Pancreas (tissue), 10 donors: Measurements from ENCODE around the gene POLRMT. TPM values are rescaled to one million over a fixed set of nuclear protein-coding genes. Genes with fewer than 3 reads are reported as not detected.

ENCODE experiments used
- ATAC-seq, 4 donors: fragments of 200-7000 bp; cut with Tn5 transposase; one replicate each; pipeline versions ENCODE4 v1.8.0 to v1.9.1; 2020; ENCODE audit warnings: mild to moderate bottlenecking in 4 of 4, moderate library complexity in 4 of 4
- DNase-seq, 6 donors: peaks; one replicate each; pipeline ENCODE4 v3.0.0-alpha.2; 2020
- FAIRE-seq: peaks from 2 replicates; lab custom pipeline; 2012; peaks lifted over from hg19 to GRCh38; lab: Jason Lieb, UNC
- H3K27ac ChIP-seq, 4 donors: fragments of 200-600 bp; sonication (generic); 1 replicate in 3 of 4; 2 replicates in 1 of 4; pipeline versions ENCODE4 v1.5.0 to v1.8.0; 2020
- H3K27me3 ChIP-seq, 4 donors: fragments of 200-600 bp; one replicate each; pipeline ENCODE4 v1.8.0; 2021
- H3K36me3 ChIP-seq, 3 donors: fragments of 200-600 bp; sonication (generic) in 1 of 3; one replicate each; pipeline versions ENCODE4 v1.5.0 to v1.8.0; 2020 to 2021
- H3K4me1 ChIP-seq, 3 donors: fragments of 200-600 bp; one replicate each; pipeline ENCODE4 v1.8.0; 2021
- H3K4me3 ChIP-seq, 4 donors: fragments of 200-600 bp; sonication (generic) in 2 of 4; one replicate each; pipeline versions ENCODE4 v1.5.0 to v1.8.0; 2020 to 2021
- H3K9me3 ChIP-seq, 4 donors: fragments of 200-600 bp; one replicate each; pipeline ENCODE4 v1.8.0; 2021
- CTCF ChIP-seq, 4 donors: fragments of 200-600 bp; sonication (generic) in 3 of 4; IDR thresholded peaks; one replicate each; pipeline versions ENCODE4 v1.5.0 to v1.8.0; 2021; ENCODE audit warnings: antibody characterized with exemption in 4 of 4
- WGBS, 2 donors: extraction: QIAGEN DNeasy Blood & Tissue Kit; methylation state at CpG; one replicate each; pipeline ENCODE4 v1.1.7; 2013; 5-methylcytosine and 5-hydroxymethylcytosine counted together
- intact Hi-C, 3 donors: fragments of 100-400 bp; cut with DNase I; formaldehyde crosslinking; loops; one replicate each; pipeline versions ENCODE4 v1.11.1 to v1.14.2; 2022
- polyA plus RNA-seq, 2 donors: library from polyadenylated mRNA; stranded (reverse); fragments of 200-250 nt; gene quantifications; one replicate each; pipeline ENCODE4 v1.2.3, GENCODE V29; 2013
- total RNA-seq, 6 donors: library from RNA; stranded (reverse); fragmentation: NEBNext Ultra II Directional in 4 of 6; extraction: Animal tissue kit (Norgen Biotek cat#: 25700) in 4 of 6; gene quantifications; one replicate each; pipeline versions ENCODE4 v1.2.1 to v1.2.4, GENCODE V29; 2021 to 2023
- donor health status: healthy with polysubstance abuse.
- donor health status: DM: no; HTN: no; CAD: no; lungs with moderate emphysema.
- donor health status: DM: no; HTN: no; CAD: no.
- donor health status: control.
- donor health status: control.
- donor health status: Bipolar disorder and iron deficiency.
- donor health status: DM: yes; HTN: yes; CAD: no.
- donor health status: DM: no; HTN: no; CAD: no.
- donor health status: DM: no; HTN: no; CAD: no.
- donor health status: DM: yes; HTN: yes; CAD: no.

The POLRMT gene
- total RNA-seq: 10 to 100 TPM; 19.3 to 34.7 (median 24.7) TPM
- 100 to 1,000 TPM in 1 of 2 donors, 10 to 100 TPM in 1; 95.3 to 101 TPM for polyA plus RNA-seq

GRCh38 chr19:633068-633785 lies at the start of gene POLRMT:
TSS of gene POLRMT (minus strand) at chr19:633537. CDS start at chr19:633512, 25 bp downstream.
- peak within 1 kb of the TSS; percentile 74 to 99 (median 84) for H3K4me3 ChIP-seq
- intact Hi-C loops: no loop called here
- peaks cover 0 to 5% (median 4%) of the 10 kb centered on the region in 3 donors for H3K4me1 ChIP-seq
- H3K27ac ChIP-seq: no peak within 1 kb of the TSS
- ATAC-seq: peak; percentile 97 to 98 (median 98)
- no peaks in the 10 kb centered on the region for H3K9me3 ChIP-seq
- H3K27me3 ChIP-seq: no peaks in the 10 kb centered on the region
- no peak for FAIRE-seq
- WGBS, 2 donors: 0% methylated on average over 63 to 67 of the region's 67 CpGs
- H3K36me3 ChIP-seq: no peaks in the 10 kb centered on the region
- TF ChIP-seq CTCF (IDR thresholded peaks at IDR 0.05): no peak
- peak; percentile 97 to 100 (median 98) for DNase-seq

- 63 to 69% methylated on average over 25 of the region's 25 CpGs for WGBS, 2 donors
- H3K9me3 ChIP-seq: no peaks in the 10 kb centered on the region
- peak in 2 of 6 donors; percentile 55 to 79 for DNase-seq
- intact Hi-C loops: no loop called here
- H3K27ac ChIP-seq: no peak overlapping the region
- H3K4me3 ChIP-seq: no peak overlapping the region
- peaks cover 0 to 4% (median 3%) of the 10 kb centered on the region in 3 donors for H3K4me1 ChIP-seq
- no peak for TF ChIP-seq CTCF (IDR thresholded peaks at IDR 0.05)
- no peak for FAIRE-seq
- ATAC-seq: no peak
- H3K36me3 ChIP-seq: no peaks in the 10 kb centered on the region
- no peaks in the 10 kb centered on the region for H3K27me3 ChIP-seq
Measured at GRCh38 chr19:682678-683320, 49.5 kb upstream of the POLRMT start.

GRCh38 chr19:681029-682019 lies 48.0 kb upstream of the POLRMT start:
- Histone ChIP-seq H3K4me1 (peaks cover 0 to 9% (median 3%) of the 10 kb centered on the region in 3 donors), H3K27ac (peak overlapping the region in 2 of 4 donors; percentile 83 to 85), H3K27me3 (no peaks in the 10 kb centered on the region), H3K4me3 (peak overlapping the region in 1 of 4 donors; percentile 86), H3K9me3 (no peaks in the 10 kb centered on the region), H3K36me3 (no peaks in the 10 kb centered on the region)
- 66 to 72% methylated on average over 53 to 54 of the region's 54 CpGs for WGBS, 2 donors
- intact Hi-C loops: no loop called here
- no peak for ATAC-seq
- DNase-seq: peak in 4 of 6 donors; percentile 60 to 97 (median 92)
- FAIRE-seq: no peak
- no peak for TF ChIP-seq CTCF (IDR thresholded peaks at IDR 0.05)

GRCh38 chr19:680287-681028 lies 47.1 kb upstream of the POLRMT start:
- Histone ChIP-seq H3K36me3 (no peaks in the 10 kb centered on the region), H3K27me3 (no peaks in the 10 kb centered on the region), H3K9me3 (no peaks in the 10 kb centered on the region), H3K4me1 (peaks cover 0 to 9% (median 3%) of the 10 kb centered on the region in 3 donors), H3K4me3 (peak overlapping the region; percentile 51 to 92 (median 86)), H3K27ac (peak overlapping the region; percentile 70 to 91 (median 86))
- intact Hi-C loops: no loop called here
- 1% methylated on average over 64 to 70 of the region's 70 CpGs for WGBS, 2 donors
- TF ChIP-seq CTCF (IDR thresholded peaks at IDR 0.05): peak; percentile 10 to 31 (median 18)
- FAIRE-seq (no peak), DNase-seq (peak; percentile 99 to 100 (median 100)), ATAC-seq (peak; percentile 84 to 91 (median 88))
